PC-9 (cell line): ENCODE measurements around the gene CUL1.

Source experiments
- CTCF ChIP-seq: fragments of 200-600 bp; sonication (generic); conservative IDR thresholded peaks from 2 replicates; pipeline ENCODE4 v1.6.1; 2017; ENCODE audit warnings: mixed run types, antibody characterized with exemption, mild to moderate bottlenecking, moderate library complexity
- EZH2 ChIP-seq: fragments of 200-600 bp; sonication (generic); IDR thresholded peaks from 2 replicates; pipeline ENCODE4 v1.8.0; 2017; ENCODE audit warnings: antibody characterized with exemption, low read depth

GRCh38 chr7:148670807-148671206 is 27.9 kb upstream of the CUL1 start:
- TF ChIP-seq CTCF: no peak
- TF ChIP-seq EZH2: no peak
